NK-92 (cell line): ENCODE results near the gene SLC4A4.
"Not testable (repeated sequence)": the region's sequence is repeated elsewhere in the genome, so short reads cannot be mapped to it uniquely, and the experiment has no call there.

Experiments
- DNase-seq: peaks from one replicate; lab custom pipeline; 2025; ENCODE audit not compliant: unreplicated experiment; lab: John Stamatoyannopoulos, UW

Gene SLC4A4

DNA sequence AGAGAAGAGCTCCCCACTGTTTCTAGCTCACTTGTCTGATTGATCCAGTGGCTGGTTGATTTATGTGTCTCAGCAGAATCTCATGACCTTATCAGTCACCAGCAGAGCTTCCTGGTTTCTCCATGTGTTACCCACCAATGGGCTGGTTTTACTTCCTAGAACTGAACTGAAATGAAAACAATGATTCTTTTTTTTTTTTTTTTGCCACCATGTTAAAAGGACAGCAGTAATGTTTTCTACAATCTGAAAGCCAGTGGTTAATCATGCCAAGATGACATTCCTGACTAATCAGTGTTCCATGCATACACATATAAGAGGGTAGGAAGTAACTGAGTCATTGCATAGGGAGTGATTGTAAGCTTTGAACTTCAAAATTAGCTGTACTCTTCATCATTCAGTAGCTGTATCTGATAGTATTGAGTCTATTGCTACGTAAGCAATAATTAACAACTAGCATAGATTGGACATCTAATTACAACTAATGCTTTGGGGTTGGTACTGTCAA, 67.7 kb downstream of the SLC4A4 start:
- no peak for DNase-seq

DNA sequence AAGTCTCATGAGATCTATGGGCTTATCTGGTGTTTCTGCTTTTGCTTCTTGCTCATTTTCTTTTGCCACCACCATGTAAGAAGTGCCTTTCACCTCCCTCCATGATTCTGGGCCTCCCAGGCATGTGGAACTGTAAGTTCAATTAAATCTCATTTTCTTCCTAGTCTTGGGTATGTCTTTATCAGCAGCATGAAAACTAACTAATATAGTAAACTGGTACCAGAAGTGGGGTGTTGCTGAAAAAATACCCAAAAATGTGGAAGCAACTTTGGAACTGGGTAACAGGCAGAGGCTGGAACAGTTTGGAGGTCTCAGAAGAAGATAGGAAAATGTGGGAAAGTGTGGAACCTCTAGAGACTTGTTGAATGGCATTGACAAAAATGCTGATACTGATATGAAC, 70.1 kb downstream of the SLC4A4 start:
- not testable (repeated sequence) for DNase-seq

DNA sequence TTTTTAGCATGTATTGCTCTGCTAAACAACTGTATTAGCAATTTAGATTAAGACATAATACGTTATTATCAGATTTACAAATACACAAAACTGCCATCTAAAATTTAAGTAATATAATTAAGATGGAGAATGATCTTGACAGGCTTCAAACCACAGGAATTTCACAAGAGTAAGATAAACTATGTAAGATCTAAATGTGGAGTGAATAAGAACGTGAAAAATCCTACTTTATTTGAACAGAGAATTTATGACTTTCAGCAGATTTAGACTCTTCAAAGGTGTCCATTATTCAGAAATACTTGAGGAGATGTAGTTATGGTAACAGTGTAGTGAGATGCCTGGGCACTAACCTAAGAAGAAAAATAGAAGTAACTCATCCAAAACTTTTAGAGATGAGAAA, 73.2 kb downstream of the SLC4A4 start:
- DNase-seq: no peak

DNA sequence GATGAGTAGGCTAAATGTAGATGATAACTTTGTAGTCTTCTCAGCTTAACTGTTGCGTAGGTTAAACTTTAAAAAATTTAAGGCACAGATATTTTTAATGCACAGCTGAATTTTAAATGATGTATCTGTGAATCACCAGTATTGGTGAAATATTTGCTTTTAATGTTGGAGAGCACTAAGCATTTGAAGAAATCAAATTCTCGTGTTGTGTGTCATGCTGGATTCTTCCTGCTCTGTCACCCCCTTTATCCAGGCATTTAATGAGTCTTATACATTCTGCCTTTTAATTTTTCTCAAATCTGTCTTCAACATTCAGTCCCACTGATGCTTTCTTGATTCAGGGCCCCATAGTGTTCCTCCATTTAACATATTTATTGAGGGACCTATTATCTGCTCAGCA, 76.7 kb downstream of the SLC4A4 start:
- no peak for DNase-seq

DNA sequence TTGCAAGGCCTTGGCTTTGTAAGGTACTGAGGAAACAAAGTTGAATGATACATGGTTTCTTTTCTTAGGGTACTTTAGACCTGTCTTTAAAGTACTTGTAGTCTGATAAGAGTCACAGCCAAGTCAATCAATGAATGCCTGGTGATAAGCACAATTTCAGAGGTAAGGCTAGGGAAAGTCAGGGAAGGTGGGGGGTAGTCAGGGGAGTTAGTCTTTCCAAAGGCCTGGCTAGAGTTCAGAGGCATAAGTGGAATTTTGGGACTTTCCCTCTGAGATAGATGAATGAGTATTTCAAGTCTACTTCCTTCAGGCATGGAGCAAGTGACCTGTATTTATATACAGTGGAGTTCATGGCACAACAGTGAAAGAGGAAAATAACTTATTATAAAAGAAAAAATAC, 78.3 kb downstream of the SLC4A4 start:
- DNase-seq: no peak

DNA sequence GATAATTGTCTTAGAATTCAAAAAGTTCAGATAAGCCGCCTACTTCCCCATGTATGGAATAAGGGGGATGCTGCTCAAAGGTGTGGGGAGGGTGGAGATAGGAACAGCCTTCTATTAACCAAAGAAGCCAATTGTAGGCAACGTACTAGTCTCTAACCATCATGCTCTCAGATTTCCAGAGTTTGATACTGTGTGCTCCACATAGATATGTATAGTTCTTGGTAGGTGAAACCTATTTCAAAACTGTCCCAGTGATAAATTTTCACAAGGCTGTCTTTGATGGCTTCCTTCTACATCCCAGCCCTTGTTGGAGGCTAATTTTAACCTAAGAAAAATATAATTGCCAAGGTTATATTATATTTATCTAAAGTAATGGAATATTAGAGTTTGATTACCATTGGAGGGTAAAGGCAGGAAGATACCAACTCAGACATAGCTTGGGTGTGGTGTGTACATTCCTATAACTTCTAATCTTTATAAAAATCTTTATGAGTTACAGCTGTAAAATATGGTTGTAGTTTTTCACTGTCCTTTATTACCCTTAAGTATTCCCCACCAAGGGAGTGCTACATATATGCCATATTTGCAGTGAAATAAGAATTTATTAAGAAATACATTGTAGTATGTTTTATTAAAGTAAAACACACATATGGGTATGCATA, 87.7 kb downstream of the SLC4A4 start:
- no peak for DNase-seq

DNA sequence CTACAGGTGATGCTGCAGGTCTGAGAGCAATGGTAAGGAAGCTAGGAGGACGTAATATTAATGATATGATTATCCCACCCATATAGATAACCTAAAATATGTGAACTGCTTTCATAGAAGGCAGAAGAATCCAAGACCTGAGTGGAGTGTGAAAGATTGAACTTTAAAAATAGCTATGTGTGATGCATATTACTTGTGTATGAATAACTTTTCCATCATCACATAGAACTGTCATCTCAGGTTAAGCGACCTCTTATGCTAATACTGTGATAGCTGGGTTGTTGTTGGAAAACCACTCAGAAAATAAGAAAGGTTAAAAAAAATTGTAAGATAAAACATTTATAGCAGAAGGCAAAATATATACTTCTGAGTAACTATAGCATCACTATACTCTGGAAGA, 90.3 kb downstream of the SLC4A4 start:
- DNase-seq: no peak

DNA sequence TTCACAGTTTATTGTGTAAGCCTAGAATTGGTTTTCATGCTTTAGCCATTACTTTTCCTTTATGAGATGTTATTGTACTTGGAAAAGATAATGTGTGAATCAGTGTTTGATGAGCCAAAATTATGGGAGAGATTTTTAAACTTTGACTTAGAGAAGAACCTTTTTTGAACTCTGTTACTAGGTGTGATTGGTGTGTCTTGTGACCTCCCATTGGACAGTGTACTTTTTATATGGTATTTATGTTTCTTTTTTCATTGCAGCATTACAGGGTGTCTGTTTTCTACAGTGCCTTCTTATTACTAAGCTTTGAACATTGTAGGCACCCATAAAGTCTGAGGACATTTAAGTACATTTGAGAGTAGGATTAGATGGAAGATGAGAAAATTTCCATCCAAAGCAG, 91.1 kb downstream of the SLC4A4 start:
- DNase-seq: no peak

DNA sequence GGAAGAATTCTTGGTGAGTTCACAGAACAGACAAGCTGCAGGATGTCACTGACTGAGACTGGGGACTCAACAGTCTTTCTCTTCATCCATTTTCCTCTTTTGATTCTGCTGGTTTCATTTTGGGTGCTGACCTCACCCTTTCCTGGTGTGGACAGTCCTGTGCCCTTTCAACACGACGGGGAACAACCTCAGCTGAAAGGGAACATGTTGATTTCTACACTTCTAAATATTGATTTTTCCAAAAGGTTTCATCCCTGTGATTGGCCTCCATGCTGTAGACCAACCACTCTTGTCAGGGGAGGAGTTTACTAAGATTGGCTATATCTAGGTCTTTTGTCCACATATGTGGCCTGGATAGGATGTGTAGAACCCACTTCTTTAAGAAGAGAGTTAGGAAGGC, 91.8 kb downstream of the SLC4A4 start:
- no peak for DNase-seq

DNA sequence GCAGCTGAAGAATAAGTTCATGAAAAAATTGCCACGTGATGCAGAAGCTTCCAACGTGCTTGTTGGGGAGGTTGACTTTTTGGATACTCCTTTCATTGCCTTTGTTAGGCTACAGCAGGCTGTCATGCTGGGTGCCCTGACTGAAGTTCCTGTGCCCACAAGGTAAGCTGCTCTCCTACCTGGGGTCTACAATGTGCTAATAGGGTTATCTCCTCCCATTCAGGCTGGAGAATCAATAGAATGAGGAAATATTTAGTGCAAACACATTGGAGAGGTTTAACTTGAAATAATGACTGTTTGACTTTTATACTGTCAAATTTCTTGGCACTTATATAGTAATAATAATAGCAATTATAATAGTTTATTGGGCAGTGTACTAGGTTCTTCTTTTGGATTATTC, 101.8 kb downstream of the SLC4A4 start:
- no peak for DNase-seq

DNA sequence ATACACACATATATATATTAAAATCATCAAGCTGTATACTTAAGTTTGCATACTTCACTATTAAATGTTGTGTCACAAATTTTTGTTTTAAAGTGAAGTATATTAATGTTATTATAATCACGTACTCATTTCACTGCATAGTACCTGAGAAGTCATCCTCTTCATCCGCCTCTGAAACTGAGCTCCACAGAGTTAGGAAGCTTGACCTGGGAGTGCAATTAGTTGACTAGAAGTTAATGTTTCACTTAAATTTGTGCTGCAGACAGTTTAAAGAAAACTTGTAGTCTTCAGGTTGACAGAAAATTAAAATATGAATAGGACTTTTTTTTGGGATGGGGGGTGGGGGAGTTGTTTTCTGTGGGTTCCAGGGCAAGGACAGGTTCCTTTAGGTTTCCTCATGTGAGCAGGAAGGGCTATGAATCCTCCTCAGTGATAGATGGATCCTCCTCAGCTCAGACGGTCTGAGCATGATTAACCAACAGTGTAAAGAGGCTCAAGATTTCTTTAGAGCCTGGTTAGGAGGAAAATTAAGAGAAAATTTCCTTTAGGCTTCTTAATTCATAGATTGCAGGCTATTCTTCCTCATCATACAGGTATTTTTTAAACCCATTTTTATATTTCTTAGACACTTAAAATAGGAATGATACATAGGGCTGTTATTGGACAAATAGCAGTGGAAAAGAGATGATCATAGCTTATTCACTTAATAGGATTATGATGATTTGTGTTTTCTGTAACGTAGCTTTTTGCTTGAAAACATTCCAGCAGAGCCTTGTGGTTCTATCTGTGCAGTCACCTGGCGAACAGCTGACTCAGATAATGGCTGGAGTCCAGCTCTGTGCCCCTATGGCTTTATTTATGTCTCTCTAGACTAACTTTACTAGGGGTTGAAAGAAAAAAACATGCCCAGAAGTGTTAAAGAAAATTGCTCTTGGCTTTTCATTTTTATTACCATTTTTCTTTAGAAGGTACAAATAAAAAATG, 102.7 kb downstream of the SLC4A4 start:
- no peak for DNase-seq

DNA sequence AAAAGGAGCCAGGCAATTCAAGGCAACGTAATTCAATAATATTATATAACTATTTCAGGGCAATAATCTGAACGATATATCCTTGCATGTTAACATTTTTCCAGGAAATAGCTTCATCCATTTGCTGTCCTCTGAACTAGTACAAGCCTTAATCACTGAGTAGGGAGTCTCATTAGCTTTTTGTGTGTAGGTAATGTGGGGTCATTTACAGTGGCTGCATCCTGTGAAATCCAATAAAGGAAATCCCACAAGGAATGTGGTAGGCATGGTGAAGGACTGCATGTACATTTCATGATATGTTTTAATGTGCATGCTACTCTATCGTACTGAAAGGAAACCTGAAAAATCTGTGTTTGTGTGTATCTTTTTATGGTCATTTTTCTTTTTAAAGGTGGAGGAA, 103.5 kb downstream of the SLC4A4 start:
- no peak for DNase-seq

DNA sequence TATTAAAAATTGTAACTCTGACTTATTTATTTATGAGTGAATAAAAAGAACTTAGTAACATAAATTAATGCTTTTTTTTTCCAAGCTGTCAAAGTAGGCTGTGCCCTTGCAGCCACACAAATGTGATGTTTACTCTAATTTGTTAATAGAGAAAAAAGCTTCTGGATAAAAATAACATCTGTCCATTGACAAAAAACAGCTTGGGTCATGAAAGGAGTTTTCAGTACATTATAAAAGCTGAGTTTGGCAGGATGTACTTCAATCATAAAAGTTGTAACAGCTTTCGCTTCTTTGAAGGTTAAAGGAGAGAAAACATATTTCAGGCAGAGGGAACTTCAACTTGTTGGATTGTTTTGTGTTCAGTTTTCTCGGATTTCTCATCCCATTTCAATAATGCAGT, 105.6 kb downstream of the SLC4A4 start:
- no peak for DNase-seq

DNA sequence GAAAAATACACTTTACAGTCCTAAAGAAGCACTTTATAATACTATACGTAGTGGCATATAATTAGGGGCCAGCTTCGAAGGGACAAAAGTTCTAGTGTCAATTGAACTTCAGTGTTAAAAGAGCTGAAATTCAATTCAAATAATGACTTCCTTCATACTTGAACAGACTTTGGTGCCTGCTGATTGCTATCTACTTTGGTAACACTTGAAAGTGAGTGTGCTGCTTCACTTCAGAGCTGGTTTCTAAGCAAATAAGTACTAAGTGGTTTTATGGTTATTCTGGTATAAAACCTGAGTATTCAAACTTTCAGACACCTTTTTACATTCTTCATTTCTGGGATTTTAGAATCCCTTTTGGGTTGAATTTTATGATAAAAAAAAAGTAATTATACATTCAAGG, 107.0 kb downstream of the SLC4A4 start:
- DNase-seq: no peak

DNA sequence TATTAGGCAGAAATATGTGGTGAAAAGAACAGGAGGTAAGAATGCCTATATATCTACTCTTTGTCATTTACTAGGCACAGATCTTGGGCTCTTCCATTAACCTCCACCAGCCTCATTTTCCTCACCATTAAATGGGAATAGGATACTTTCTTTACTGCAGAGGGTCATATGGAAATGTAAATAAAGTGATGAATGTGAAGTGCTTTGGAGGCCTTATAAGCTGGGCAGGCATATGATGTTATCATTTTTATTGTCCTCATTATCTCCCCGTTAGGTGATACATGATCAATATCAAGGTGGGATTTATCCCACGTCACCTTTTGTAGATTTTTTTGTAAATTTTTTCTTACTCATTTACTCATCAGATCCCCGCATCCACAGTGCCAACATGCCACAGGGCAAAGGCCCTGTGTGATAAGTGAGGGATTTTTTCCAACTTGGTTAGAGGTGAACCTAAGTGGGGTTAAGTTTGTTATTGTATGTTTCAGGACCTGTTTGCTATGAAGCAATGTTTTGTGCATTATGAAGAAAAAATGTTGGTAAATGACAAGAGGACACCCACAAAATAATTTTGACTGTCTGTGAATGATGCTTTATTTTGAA, 107.8 kb downstream of the SLC4A4 start:
- no peak for DNase-seq

DNA sequence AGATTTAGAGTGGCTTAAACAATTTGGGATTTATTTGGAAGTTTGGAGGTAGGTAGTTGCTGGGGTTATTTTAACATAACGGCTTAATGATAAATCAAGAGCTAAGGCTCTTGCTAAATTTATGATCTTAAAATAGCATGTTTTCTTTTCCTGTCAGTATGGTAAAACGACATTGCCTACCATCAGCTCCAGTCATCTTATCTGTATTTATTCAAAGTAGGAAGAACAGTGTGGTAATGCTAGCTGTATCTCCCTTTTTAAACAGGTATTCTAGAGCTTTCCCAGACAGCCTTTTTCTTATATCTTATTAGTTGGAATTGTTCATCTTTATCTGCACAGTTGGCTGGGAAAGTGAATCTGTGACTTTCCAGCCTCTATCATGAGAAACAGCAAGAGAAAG, 110.2 kb downstream of the SLC4A4 start:
- DNase-seq: no peak

DNA sequence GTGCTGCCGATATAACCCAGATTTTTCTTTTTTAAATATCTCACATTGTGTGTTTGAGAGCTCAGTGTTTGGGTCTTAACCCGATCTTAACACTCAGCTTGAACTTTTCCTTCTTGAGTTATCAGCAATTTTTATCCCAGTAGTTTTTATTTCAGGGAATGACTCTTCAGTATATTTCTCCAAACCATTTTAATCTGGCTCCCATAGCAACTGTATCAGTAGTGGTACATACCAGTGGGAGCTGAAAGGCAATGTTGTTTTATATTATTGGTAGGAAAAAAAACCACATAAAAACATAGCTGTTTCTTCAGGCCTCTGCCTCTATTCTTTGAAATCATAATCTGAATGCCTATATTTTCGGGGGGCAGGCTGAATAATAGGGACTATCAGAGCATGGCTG, 111.1 kb downstream of the SLC4A4 start:
- no peak for DNase-seq

DNA sequence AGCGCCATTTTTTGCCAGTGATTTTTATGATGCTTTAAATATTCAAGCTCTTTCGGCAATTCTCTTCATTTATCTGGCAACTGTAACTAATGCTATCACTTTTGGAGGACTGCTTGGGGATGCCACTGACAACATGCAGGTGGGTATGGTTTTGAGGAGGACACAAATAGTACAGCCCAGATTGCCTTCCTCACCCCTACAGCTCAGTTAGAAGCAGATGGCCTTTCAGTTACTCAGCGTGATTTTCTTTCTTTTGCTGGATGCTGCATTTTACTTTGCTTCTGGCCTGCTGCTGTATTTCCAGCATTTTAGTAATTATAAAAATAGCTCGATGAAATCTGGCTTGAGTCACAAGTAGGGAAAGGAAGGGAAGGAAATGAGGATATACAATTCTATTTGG, 114.7 kb downstream of the SLC4A4 start:
- DNase-seq: no peak

DNA sequence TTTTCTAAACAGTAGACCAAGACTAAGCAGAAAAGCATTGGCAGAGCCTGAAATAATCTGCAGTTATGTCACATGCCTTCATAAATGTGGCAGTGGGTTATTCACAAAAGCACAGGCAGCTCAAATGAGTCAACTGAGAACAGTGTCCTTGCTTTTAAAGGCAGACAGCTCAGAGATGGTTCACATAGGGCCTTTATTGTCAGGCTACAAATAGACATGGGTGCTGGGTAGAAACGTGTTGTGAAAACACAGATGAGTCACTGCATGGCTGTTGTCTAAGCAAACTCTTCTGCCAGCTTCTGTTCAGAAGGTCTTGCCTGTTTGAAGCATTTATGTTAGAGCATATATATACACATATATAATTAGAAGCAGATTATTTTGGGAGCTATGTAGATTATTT, 118.0 kb downstream of the SLC4A4 start:
- no peak for DNase-seq

DNA sequence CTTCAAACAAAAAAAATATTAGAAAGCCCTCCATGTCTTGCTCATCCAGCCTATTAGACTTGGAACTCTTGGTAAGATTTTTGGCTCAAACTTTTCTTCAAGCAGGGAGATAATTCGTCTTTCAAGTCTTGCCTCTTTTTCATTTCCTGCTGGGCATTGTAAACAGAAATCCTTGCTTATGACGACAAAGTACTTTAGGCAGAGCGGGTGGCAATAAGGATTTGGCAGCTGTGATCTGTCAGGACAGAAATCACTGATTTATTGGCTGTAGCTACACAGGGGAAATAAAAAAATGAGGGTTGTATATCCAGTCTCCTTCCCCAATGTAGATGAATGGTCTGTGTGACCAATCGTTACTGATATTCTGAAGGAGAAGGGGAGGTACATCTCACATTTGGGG, 121.6 kb downstream of the SLC4A4 start:
- DNase-seq: no peak

DNA sequence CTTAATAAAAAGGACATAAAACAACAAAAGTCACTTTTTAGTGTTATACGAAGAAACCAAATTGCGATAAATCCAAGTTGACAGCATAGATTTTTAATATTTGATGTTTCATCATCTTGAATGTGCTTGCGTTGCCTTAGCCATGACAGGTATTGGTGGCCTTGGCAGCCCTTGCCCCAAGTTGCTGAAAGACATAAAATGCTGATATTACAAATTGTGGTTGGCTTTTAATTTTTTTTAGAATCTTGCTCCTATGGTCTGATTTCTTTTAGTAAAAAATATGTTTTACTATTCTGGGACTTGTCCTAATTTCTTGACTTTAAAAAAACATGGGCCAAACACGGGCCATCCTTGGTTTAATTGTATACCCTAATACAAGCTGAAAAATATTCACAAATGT, 122.6 kb downstream of the SLC4A4 start:
- no peak for DNase-seq

DNA sequence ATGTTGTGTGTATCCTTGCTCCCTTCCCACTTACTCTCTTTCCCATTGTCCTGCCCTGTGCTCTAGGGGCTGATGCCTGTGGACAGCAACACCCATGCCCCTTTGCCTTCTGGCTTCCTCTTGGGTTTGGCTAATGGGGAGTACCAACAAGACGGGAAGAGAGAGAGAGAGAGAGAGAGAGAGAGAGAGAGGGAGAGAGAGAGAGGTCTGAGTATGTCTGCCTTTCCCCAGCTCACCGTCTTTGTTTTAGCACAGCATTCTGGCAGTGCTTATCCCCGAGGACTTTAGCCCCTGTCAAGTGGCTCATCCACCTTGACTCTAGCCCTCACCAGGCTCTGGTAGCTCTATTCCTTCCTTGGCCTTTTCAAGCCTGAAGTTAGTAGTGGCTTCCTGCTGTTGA, 128.0 kb downstream of the SLC4A4 start:
- DNase-seq: no peak
